KMS-11 (cell line): ENCODE measurements around the gene SLC27A1.

Source experiments
- H2AFZ ChIP-seq: fragments of 200-600 bp; sonication (generic); 2 replicates; pipeline ENCODE4 v1.6.1; 2016; ENCODE audit warnings: antibody characterized with exemption, mixed run types, low read depth
- H3K27ac ChIP-seq: fragments of 200-600 bp; sonication (generic); 2 replicates; pipeline ENCODE4 v1.6.1; 2016; ENCODE audit warnings: mild to moderate bottlenecking, mixed run types
- H3K27me3 ChIP-seq: fragments of 200-600 bp; sonication (generic); 2 replicates; pipeline ENCODE4 v1.6.1; 2017; ENCODE audit warnings: mild to moderate bottlenecking, low read depth, mixed run types, moderate library complexity; ENCODE audit not compliant: insufficient read depth
- H3K36me3 ChIP-seq: fragments of 200-600 bp; sonication (generic); 2 replicates; pipeline ENCODE4 v1.6.1; 2017; ENCODE audit warnings: mild to moderate bottlenecking, mixed run types; ENCODE audit not compliant: insufficient read depth
- H3K4me1 ChIP-seq: fragments of 200-600 bp; sonication (generic); 2 replicates; pipeline ENCODE4 v1.6.1; 2016; ENCODE audit warnings: mild to moderate bottlenecking, low read depth, mixed run types; ENCODE audit not compliant: poor library complexity, severe bottlenecking
- H3K4me2 ChIP-seq: fragments of 200-600 bp; sonication (generic); 2 replicates; pipeline ENCODE4 v1.7.0; 2016; ENCODE audit warnings: mild to moderate bottlenecking, mixed run types
- H3K4me3 ChIP-seq: fragments of 200-600 bp; sonication (generic); IDR thresholded peaks from 2 replicates; pipeline ENCODE4 v1.6.1; 2017; ENCODE audit warnings: low read depth, low read length, mixed read lengths; ENCODE audit not compliant: insufficient read depth
- H3K79me2 ChIP-seq: fragments of 200-600 bp; sonication (generic); 2 replicates; pipeline ENCODE4 v1.6.1; 2016; ENCODE audit warnings: low read depth, mixed run types; ENCODE audit not compliant: insufficient read depth
- H3K9ac ChIP-seq: fragments of 200-600 bp; sonication (generic); 2 replicates; pipeline ENCODE4 v1.6.1; 2016; ENCODE audit warnings: mild to moderate bottlenecking, mixed run types
- H4K20me1 ChIP-seq: fragments of 200-600 bp; sonication (generic); 2 replicates; pipeline ENCODE4 v1.6.1; 2016; ENCODE audit warnings: mild to moderate bottlenecking, mixed run types; ENCODE audit not compliant: insufficient read depth
- CTCF ChIP-seq: fragments of 200-600 bp; sonication (generic); conservative IDR thresholded peaks from 2 replicates; pipeline ENCODE4 v1.6.1; 2017; ENCODE audit warnings: low read depth, mild to moderate bottlenecking, antibody characterized with exemption, low read length, moderate library complexity, mixed read lengths

Gene SLC27A1

DNA sequence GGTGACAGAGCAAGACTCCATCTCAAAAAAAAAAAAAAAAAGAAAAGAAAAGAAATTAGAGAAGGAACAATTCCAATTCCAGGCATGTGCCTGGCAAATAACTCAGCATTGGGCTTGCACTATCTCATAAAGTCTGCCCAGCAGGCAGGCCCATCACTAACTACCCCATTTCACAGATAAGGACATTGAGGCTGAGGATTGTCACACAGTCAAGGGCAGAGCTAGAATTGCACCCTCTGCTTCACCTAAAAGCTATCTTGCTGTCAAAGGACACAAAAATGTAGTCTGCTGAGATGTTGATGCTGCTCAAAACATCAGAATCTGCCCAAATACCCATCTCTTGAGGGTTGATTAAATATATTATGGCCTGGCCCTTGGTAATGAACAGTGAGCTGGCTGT lies 64.4 kb downstream of the SLC27A1 start:
- Histone ChIP-seq H3K4me3 (no peak overlapping the region), H3K9ac (no peak overlapping the region), H3K27ac (no peak overlapping the region), H2AFZ (no peak overlapping the region), H3K79me2 (no peaks in the 10 kb centered on the region), H4K20me1 (no peaks in the 10 kb centered on the region), H3K4me1 (peaks cover 19% of the 10 kb centered on the region), H3K4me2 (no peak overlapping the region), H3K27me3 (peaks cover 68% of the 10 kb centered on the region), H3K36me3 (no peaks in the 10 kb centered on the region)
- TF ChIP-seq CTCF, result no peak

- TF ChIP-seq CTCF, result no peak
- peaks cover 15% of the 10 kb centered on the region for H3K4me1 ChIP-seq
- no peak overlapping the region for H3K4me2 ChIP-seq
- H3K4me3 ChIP-seq, result no peak overlapping the region
- H3K36me3 ChIP-seq, result no peaks in the 10 kb centered on the region
- H2AFZ ChIP-seq, result no peak overlapping the region
- H3K9ac ChIP-seq, result no peak overlapping the region
- no peaks in the 10 kb centered on the region for H3K79me2 ChIP-seq
- H3K27me3 ChIP-seq, result peaks cover 53% of the 10 kb centered on the region
- no peaks in the 10 kb centered on the region for H4K20me1 ChIP-seq
- H3K27ac ChIP-seq, result no peak overlapping the region
Measured at GRCh38 chr19:17536955-17537354, 66.6 kb downstream of the SLC27A1 start.

GRCh38 chr19:17538684-17539237 lies 68.4 kb downstream of the SLC27A1 start:
- H3K9ac ChIP-seq, result no peak overlapping the region

DNA sequence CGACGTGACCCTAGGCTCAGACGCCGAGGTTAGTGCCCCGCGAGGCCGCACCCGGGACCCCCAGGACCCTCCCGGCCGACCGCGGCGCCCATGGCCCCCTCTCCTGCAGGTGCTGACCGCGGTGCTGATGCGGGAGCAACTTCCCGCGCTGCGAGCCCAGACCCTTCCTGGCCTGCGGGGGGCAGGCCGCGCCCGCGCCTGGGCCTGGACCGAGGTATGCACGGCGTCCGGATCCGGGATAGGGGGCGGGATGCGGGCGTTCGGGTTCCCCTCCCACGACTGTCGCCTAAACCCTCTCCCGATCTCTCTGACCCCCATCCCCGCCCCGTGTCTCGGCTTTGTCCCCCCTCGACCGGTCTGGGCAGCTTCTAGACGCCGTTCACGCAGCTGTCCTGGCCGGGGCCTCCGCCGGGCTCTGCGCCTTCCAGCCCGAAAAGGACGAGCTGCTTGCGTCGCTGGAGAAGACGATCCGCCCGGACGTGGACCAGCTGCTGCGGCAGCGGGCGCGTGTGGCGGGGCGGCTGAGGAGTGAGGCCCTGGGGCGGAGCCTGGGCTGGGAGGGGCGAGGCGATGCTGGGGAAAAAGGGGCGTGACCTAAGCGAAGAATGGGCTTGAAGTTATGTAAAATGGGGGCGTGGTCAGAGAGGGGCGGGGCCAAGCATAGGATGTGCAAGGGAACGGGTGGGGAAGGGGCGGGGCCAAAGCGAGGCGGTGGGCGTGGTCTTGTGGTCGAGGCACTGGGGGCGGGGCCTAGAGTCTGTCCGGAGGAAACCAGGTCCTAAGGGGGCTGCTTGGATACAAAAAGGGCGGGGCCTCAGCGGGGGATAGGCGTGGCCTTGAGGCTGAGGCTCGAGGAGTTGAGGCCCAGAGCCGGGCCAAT lies 69.2 kb downstream of the SLC27A1 start:
- H3K79me2 ChIP-seq, result no peaks in the 10 kb centered on the region
- H3K27me3 ChIP-seq, result peaks cover 37% of the 10 kb centered on the region
- H3K4me1 ChIP-seq, result peaks cover 15% of the 10 kb centered on the region
- peak overlapping the region; percentile 85 for H3K4me2 ChIP-seq
- no peak overlapping the region for H3K4me3 ChIP-seq
- H3K36me3 ChIP-seq, result no peaks in the 10 kb centered on the region
- TF ChIP-seq CTCF, result no peak
- no peak overlapping the region for H3K27ac ChIP-seq
- H3K9ac ChIP-seq, result no peak overlapping the region
- H2AFZ ChIP-seq, result peak overlapping the region; percentile 52
- H4K20me1 ChIP-seq, result no peaks in the 10 kb centered on the region

More at GRCh38 chr19:17538684-17539237, 68.4 kb downstream of the SLC27A1 start:
- Histone ChIP-seq H3K27me3 (peaks cover 43% of the 10 kb centered on the region), H4K20me1 (no peaks in the 10 kb centered on the region), H3K36me3 (no peaks in the 10 kb centered on the region), H3K4me1 (peaks cover 15% of the 10 kb centered on the region), H3K79me2 (no peaks in the 10 kb centered on the region), H3K4me2 (peak overlapping the region; percentile 85), H3K4me3 (no peak overlapping the region), H3K27ac (no peak overlapping the region), H2AFZ (no peak overlapping the region)
- TF ChIP-seq CTCF, result no peak
